RKO (cell line): ENCODE results near the gene MSI2.
A peak's percentile ranks its signal among the peaks of the same experiment; 100 is the strongest.
"Not testable (repeated sequence)": the region's sequence is repeated elsewhere in the genome, so short reads cannot be mapped to it uniquely, and the experiment has no call there.

Experiments
- DNase-seq: peaks from one replicate; pipeline ENCODE4 v3.0.0-alpha.2; 2016; ENCODE audit warnings: low spot score

Gene MSI2

DNA sequence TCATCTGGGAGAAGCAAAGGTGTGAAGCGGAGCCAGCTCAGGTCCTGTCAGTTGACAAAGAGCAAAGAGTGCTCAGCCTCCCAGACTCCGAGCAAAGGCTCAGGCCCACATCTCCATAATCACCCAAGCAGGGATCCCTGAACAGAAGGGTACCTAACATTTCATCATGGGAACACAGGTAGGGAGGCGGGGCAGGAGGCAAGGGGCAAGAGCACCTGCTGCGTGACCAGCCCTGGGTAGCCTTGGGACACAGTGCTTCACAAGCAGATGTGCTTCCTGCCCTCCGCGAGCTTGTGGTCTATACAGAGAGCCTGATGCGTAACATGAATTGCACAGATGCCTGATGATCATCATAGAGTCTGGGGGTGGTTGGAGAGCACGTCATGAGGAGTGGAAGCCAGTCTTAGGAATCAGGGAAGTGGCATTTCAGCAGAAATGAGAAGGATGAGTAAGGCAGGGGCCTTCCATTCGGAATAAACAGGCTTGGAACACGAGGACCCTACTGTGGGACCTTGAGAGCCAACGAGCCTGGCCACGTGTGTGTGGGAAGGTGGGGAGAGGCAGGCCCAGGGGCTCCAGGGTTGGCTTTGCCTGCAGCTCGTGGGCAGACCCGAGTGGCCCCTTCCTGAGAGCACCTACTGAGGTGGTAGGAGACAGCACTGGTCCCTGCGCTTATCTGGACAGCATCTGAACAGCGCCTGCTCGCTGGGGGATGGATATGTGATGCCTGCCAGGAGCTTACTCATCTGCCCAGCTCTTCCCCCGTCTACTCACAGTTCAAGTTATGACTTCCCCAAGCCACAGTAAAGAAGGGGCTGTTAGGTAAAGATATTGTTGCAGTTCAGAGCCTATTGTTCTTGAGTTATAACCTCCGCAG lies 363.0 kb downstream of the MSI2 start:
- DNase-seq, result no peak

DNA sequence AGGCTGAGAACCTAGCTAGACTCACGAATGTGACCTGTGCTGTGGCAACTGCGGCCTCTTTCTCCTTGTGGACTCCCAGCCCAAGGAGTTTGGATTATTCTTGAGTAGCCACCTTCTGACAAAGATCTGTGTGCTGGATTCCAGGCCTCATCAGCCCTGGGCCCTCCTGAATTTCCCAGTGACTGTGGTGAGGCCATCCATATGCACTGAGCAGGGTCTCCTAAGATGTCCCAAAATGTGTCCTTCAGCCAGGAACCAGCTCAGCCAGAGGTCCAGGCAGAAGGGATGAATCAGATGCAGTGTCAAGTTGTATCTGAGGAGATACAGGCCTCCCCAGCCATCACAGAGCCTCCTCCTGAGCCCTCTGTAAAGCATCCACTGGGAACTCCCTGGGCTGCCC lies 364.3 kb downstream of the MSI2 start:
- DNase-seq, result no peak

DNA sequence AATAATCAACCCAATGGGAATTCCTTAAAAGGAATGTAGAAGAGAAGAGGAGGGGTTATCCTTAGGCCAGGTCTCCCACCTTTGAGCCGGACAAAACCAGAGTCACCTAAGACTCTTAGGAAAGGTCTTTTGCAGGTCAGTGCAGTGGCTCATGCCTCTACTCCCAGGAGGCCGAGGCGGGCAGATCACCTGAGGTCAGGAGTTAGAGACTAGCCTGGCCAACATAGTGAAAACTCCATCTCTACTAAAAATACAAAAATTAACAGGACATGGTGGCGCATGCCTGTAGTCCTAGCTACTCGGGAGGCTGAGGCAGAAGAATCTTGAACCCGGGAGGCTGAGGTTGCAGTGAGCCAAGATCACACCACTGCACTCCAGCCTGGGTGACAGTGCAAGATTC lies 365.5 kb downstream of the MSI2 start:
- DNase-seq, result not testable (repeated sequence)

DNA sequence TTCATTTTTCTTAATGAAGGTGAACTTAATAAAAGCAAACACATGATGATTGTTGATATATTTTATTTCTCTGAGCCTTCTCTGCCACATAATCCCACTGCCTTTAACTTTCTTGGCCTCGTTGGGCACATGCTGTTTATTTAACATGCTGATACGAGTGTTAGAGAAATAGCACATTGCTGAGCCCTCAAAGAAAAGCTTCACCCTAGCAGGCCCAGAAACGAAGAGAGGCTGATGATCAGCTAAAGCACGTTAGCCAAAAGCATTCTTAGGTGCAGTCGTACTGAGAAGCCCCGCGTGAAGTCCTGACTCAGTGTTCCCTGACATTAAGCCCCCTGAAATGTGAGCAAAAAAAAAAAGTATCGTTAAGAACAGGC lies 366.0 kb downstream of the MSI2 start:
- DNase-seq, result no peak

DNA sequence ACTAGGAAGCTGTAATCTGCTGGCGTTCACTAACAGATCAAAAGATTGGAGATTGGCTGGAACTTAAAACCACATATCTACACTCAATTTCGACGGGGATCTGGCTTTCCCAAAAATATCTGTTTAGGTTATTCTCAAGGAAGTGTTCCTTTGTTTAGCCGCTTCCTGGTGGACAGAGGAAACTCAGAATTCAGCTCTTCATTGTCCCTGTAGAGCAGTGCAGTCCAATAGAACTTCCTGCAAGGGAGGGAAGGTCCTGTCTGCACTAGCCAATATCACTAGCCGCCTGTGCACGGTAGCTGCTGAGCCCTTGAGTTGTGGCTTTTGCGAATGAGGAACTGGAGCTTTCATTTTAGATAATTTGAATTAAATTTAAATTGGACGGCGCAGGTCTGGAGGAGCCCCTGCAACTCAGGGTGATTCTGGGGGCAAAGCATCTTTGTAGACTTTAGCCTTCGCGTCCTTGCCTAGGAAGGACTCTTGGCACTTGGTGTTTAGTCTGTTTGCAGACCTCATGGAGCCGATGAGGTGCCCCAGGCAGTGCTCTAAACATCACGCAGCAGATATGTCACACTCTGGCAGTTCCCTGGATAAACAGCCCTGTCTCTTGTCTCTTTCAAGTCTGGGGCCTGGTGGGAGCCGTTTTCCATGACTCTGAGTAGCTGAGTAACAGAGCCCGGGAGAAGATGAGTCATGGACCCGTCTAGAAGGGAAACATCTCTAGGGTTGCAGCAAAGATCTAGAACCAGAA lies 366.5 kb downstream of the MSI2 start:
- DNase-seq, result peak; percentile 27

DNA sequence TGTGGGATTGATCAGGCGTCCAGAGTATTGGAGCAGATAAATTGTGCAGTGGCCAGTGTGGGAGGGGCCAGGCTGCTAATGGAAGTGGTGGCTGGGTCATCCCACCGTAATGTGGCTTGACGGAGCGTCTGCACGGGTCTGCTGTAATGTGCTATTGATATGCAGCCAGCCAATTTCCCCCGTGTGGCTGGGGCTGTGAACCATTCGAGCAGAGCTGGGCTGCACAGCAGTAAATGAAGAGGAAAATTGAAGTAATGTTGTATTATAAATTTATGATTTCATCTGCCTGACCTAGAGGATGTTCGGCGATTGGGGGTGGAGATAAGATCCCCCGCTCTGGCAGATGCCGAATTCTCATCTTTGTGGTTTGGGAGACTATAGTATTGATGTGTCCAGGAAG lies 367.3 kb downstream of the MSI2 start:
- no peak for DNase-seq

DNA sequence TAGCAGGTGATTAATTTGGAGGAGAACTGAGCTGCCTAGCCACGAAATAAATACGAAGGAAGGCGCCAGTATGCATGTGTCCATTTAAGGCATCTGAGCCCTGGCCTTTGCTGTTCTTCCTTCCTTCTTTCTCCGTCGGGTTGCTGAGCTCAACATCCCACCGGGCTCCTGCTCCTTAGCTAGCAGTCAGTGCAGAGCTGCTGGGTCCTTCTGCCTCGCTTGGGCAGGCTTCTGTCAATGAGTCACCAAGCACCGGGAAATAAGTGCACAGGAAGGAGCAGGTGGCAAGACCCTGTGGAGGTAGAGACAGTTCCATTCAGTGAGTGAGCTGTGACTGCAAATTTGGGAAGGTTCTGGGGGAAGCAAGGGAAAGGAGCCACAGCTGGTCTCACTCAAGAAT lies 368.1 kb downstream of the MSI2 start:
- no peak for DNase-seq

DNA sequence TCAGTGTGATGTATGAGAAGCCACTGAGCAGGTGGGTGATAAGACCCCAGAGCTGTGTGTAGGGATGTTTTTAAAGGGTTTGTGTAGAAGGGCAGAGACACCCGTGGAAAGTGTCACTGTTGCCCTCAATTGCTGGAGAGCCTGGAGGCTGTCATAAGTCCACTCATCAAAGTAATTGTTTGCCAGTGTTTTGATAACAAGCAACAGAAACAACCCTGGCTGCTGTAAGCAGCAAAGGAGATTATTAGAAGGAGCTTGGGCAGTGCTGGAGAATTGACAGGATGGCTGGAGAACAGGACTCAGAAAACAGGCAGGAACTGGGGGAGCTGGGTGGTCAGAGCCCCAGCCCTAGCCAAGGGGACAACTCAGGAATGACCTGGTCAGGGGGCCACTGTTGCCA lies 369.2 kb downstream of the MSI2 start:
- DNase-seq, result no peak

DNA sequence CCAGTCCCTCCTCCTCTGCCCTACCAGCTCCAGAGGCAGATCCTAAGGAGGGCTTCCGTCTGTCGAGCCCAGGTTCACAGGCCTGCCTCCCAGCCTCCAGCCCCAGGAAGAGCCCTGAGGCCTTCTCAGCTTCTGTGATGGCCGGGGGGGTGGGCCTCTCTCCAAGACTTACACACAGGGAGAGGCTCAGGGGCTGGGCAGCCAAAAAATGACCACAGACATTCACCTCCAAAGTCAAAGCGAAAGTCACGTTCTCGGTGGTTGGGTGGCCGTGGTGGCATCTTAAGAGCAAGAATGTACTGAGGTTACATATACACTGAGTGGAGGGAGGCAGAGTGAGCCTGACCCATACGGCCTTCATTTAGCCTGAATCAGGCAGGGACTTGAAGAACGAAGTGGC lies 369.6 kb downstream of the MSI2 start:
- no peak for DNase-seq

DNA sequence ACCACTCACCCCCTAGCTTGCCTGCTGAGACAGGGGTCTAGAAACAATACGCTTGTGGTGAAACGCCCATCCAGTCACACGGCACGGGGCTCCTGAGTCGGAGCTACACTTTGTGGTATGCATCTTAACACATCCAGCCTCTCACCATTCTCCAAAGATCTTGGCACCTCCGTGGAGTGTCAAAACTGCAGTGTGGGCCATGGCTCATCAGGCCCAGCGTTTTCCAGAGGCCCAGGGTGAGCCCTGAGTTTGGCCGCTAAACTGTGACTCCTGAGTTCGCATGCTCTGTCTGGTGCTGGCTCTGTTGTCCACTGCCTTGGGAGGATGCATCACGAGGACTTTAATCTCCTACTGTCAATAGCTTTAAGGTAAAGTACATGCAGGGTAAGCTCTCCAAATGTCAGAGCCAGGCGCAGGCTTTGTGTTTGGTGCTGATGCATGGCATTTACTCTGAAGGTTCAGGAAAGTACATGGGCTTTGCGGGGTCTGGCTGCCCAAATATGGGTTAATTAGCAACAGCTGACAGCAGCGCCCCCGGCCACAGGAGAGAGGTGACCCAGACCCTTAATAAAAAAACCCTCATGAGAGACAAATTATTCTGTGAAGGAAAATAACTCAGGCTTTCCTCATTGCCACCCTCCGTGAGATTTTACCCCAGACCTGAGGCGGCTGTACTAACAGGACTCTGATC lies 370.3 kb downstream of the MSI2 start:
- no peak for DNase-seq

DNA sequence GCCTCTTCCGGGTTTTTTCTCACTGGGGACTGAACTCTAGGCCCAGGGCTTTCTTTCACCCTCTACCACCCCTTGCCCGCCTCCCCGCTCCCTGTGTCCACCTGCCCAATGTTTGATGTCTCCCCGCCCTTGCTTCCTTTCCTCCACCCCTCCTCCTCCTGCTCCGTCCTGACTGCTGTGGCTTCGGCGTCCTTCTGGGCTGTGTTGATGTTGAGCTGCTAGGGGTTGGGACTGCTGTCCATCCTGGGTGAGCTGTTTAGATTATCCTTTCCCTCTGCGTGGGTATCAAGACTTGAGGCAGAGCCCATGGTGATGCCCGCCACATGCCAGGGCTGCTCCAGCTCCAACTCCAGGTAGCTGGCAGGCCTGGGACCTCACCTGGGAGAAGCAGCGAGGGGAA lies 371.3 kb downstream of the MSI2 start:
- no peak for DNase-seq

DNA sequence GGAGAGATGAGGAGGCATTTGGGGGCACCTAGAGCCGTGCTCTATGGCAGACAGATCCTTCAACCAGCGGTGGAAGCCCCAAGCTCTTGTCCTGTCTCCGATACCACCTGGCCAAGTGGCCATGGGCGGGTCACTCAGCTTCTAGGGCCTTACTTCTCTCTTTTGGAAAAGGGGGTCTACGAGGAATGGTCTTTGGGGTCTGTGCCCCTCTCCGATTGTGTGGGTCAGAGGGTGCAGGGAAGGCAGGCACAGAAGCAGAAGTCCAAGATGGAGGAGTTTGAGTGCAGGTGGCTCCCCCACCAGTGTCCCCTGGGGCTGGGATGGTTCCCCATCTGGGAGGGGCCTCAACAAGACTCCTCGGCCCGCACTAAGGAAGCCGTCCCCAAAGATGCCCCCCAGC lies 372.1 kb downstream of the MSI2 start:
- DNase-seq, result no peak

DNA sequence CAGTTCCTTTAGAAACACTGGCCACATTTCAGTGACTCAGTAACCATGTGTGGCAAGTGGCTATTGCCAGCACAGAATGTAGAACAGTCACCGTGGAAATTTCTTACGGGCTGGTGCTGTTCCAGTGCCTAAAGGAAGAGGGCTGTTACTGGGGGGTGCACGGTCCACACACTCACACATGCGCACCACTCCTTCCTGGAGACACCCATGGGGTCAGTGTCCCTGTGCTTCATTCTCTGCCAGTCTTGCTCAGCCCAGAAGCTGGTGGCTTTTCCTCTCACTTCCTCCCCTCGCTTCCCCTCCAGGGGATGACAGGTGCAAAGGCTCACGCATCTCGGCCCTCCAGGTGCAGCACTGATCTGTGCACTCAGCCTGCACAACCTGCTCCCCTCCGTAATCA lies 373.1 kb downstream of the MSI2 start:
- DNase-seq, result no peak

DNA sequence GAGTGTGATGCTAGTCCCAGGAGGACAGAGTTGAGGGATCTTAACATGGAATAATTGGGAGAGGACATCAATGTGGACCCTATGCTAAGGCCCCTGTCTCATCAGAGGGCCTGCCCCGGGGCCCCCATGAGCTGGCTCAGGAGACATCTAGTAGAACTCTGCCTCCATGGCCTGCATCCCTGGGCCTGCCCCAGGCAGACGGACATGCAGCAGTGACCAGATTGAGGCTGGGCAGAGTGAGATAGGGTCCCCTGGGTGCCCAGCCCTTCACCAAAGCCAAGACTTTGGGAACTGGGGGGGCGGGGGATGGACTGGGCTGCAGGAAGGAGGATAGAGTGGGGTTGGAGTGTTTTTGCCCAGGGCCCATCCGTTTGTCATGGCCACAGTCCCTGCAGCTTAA lies 373.6 kb downstream of the MSI2 start:
- no peak for DNase-seq

DNA sequence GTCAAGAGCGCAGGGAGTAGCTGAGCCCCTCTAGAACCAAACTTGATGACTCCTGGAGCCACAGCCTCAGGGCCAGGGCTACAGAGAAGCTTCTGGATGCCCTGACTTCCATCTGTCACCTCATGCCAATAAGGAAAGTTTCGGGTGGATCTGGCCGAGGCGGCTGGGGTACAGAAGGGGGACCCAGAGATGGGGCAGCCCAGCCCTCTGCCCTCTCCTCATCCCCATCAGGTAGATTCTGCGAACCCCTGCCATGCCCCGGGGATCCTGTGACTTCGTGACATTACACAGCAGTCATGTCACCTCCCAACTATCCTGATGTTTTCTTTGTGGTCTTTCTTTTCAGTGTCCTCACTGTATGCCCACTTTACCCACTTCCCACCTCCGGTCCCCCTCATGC lies 374.4 kb downstream of the MSI2 start:
- no peak for DNase-seq

DNA sequence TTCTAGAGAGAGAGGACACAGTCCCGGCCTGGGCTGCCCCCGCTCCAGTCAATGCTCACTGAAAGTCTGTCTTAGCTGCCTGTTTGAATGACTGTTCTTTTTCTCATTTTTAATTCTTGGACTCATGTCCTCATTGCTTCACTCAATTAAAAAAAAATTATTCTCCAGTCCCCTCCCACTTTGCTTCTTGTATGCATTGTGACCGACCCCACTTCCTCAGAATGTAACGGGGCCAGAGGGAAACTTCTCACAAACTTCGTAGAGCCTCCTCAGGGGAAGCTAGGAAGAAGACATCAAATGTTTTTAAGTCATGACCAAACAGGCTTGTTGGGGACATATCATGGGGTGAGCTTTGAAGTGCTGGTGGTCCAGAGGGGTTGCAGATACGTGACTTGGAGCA lies 375.5 kb downstream of the MSI2 start:
- DNase-seq, result no peak

DNA sequence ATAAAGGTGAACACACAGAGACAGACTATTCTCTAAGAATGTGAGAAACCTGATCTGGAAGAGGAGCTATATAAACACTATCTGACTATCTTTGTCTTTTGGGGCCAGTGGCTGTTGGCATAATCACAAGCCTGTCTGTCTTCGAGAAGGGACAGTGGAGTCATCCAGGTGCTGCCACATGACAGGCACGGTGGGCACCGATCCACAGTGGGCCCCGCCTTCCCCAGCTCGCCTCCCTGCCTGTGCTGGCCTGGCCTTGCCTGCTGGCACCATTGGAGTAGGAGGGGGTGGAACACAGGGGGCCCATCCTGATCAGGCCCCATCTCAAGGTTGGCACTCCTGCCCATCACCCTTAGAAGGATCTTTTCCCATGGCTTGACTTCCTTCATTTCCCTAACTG lies 376.0 kb downstream of the MSI2 start:
- no peak for DNase-seq

DNA sequence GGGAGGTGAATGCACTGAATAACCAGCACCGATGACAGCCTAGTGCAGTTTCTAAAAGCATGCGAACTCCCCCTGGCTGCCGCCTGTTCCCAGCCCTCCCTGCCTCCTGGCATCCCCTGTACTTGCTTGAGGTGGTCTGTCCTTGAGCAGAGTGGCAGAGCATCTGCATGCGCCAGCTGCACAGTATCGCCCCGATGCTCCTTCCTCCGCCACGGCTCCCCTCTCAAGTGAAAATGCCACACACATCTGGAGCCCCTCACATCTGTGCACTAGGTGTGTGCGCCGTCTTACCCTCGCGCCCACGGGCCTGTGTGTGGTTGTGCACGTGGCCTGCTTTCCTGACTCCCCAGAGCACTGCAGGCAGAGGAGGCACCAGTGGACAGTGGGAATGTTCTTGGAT lies 376.9 kb downstream of the MSI2 start:
- no peak for DNase-seq

DNA sequence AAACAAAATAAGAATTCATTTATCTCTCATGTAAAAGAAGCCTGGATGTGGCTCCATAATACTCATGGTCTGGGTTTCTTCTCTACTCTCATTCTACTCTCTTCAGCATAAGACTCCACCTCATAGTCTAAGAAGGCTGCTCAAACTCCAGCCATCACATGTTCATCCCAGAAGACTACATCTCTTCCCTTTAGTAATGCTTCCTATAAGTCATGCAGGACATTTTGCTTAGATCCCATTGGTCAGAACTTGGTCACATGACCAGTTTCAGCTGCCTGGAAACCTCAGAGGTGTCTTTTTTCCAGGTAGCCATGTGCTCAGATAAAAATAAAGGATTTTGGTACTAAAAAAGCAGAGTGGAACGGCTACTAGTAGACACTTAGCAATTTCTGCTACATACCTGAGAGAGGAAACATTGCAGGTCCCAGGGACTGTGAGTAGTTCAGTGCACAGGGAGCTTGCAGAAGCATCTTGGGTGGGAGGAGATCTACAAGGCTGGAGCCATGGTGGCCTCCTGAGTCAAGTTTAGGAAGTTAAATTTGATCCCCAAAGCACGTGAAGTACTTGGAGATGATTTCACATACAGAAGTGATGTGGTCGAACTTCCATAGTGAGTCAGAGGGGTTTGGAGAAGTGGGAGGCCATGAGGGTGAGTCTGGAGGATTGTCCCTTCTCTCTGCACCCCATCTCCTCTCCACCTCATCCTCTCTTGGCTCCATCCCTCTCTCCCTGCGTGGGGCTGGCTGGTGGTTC lies 378.6 kb downstream of the MSI2 start:
- peak; percentile 47 for DNase-seq

DNA sequence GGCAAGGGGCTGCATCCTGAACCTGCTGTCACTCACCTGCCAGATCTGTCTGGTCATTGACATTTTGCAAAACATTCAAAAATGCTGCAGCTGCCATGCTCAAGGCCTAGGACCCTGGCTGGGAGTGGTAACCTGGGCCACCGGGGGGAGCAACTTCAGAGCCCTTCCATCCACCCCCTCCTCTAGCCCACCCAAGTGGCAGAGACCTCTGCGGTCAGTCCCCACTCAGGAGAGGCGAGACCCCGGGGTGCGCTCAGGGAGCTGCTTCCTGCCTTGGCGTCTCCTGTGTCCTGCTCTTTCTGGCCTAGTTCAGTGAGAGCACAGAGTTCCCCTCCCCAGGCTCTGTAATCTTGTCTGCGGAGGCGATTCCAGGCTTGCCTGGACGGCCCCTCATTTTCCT lies 380.0 kb downstream of the MSI2 start:
- no peak for DNase-seq

DNA sequence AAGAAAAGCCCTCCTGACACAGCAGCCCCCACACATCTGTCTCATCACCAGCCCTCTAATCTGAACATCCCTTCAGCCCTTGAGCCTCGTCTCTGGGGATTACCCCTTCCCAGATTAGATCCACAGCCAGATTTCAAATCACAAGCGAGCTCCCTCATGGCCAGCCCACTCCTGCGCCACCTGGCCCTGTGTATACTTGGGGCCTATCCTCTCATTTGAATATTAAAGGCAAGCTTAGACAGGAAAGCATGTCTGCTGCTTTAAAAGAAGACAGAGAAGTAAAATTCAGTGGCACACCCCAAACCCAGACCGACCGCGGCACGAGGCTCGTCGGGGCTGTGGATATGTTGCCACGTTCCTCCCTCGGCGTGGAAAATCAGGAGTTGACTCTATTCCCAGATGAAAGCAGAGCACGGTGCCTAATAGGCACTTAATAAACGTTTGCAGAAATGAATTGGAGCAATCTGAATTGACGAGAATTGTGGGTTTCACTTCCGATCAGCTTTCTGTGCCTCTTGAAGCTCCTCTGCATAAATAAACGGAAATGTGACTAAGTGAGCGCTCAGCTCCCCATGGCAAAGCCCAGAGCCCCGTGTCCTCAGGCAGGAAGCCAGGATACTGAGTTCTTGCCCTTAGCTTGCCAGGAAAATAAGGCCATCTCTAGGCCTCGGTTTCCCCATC lies 380.8 kb downstream of the MSI2 start:
- no peak for DNase-seq

DNA sequence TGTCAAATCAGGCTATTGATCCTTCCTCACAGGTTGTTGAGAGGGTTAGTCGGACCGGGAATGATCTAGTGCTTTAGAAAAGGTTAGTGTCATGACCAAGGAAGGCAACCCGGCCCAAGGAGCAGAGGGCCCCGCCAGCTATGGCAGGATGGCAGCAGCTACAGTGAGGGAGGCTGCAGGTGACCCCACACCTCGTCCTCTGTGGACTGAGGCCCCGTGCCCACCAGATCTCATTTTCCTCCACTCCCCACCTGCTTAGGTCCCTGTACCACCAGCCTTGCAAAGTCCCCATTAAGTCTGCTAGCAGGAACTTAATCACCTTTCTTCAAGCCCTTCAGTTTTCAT lies 381.3 kb downstream of the MSI2 start:
- DNase-seq, result no peak
